Measurements from ENCODE around the gene LAMA5. TPM values are rescaled to one million over a fixed set of nuclear protein-coding genes. Genes with fewer than 3 reads are reported as not detected.

LAMA5 gene
- polyA plus RNA-seq, 1 of the 3 experiments (the other 2 are of a cell fraction), result 27.2 TPM

DNA sequence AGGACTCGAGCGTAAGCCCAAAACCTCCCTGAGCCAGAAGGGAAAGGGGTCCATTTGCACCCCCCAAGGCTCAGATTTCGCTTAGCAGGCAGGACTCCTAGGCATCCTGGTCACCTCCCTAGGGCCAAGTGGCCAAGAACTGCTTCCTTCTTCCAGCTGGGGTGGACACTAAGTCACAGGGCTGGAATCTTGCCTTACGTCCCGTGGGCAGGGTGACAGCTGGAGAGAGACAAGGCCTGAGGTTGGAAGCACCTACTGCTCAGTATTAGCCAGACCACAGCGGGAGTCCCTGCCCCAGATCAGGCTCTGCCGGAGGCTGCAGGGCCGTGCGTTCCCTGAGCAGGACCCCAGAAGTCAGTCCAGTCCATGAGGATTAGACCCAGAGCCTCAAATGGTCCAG is 19.7 kb downstream of the LAMA5 start:
- H3K4me3 ChIP-seq (ENCODE audit: low read depth in 2 of 2, low read length in 1 of 2), result no peak overlapping the region
- H3K27ac ChIP-seq (ENCODE audit: low read depth in 2 of 2, low read length in 1 of 2), result no peak overlapping the region
- no peaks in the 10 kb centered on the region for H4K20me1 ChIP-seq (ENCODE audit: insufficient read depth)
- H3K9me3 ChIP-seq, result no peaks in the 10 kb centered on the region
- H3K36me3 ChIP-seq (replicated peaks in 1 of 2; ENCODE audit: control insufficient read depth in 1 of 2, insufficient read depth in 2 of 2, low read length in 1 of 2), result peaks cover 11 to 46% of the 10 kb centered on the region in 2 experiments
- no peak overlapping the region for H3K4me2 ChIP-seq
- ChIA-PET POLR2A (no interaction called here), CTCF (interaction anchor here (2.2 kb wide), 1 partner anchor 34 kb away, joined by 11 read pairs; no protein-coding TSS in a partner anchor)
- no peaks in the 10 kb centered on the region for H3K9me2 ChIP-seq
- H3F3A ChIP-seq (replicated peaks; ENCODE audit: insufficient read depth), result no peaks in the 10 kb centered on the region
- DNase-seq, result no peak
- peaks cover 0 to 4% of the 10 kb centered on the region in 2 experiments; a peak in 1 of 4 replicates for H3K4me1 ChIP-seq (ENCODE audit: control insufficient read depth in 1 of 2, insufficient read depth in 2 of 2, low read depth in 1 of 2, low read length in 1 of 2)
- no peak overlapping the region for H3K9ac ChIP-seq
- no peak overlapping the region for H2AFZ ChIP-seq (ENCODE audit: low read depth)
- H3K79me2 ChIP-seq (ENCODE audit: insufficient read depth), result no peaks in the 10 kb centered on the region
- TF ChIP-seq SMC3 (IDR thresholded peaks at IDR 0.05; ENCODE audit: low read depth, low read length), result no peak
- no peak for TF ChIP-seq GATA2 (CRISPR knock-in tag; IDR thresholded peaks at IDR 0.05)
- TF ChIP-seq FOSL2 (IDR thresholded peaks at IDR 0.05; ENCODE audit: borderline replicate concordance, low read depth), result no peak
- TF ChIP-seq RCOR1 (IDR thresholded peaks at IDR 0.05; ENCODE audit: low read length), result no peak
- TF ChIP-seq MEF2A (IDR thresholded peaks at IDR 0.05; ENCODE audit: borderline replicate concordance, low read depth), result no peak
- TF ChIP-seq CHD2 (IDR thresholded peaks at IDR 0.05; ENCODE audit: low read length, partially characterized antibody), result no peak
- TF ChIP-seq FOXM1 (IDR thresholded peaks at IDR 0.05; ENCODE audit: low read depth), result no peak
- TF ChIP-seq, protein P1, sequence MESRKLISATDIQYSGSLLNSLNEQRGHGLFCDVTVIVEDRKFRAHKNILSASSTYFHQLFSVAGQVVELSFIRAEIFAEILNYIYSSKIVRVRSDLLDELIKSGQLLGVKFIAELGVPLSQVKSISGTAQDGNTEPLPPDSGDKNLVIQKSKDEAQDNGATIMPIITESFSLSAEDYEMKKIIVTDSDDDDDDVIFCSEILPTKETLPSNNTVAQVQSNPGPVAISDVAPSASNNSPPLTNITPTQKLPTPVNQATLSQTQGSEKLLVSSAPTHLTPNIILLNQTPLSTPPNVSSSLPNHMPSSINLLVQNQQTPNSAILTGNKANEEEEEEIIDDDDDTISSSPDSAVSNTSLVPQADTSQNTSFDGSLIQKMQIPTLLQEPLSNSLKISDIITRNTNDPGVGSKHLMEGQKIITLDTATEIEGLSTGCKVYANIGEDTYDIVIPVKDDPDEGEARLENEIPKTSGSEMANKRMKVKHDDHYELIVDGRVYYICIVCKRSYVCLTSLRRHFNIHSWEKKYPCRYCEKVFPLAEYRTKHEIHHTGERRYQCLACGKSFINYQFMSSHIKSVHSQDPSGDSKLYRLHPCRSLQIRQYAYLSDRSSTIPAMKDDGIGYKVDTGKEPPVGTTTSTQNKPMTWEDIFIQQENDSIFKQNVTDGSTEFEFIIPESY (IDR thresholded peaks at IDR 0.05; ENCODE audit: borderline replicate concordance, low read depth), result no peak
- TF ChIP-seq RAD21 (IDR thresholded peaks at IDR 0.05; ENCODE audit: low read length), result no peak
- TF ChIP-seq NFIC (IDR thresholded peaks at IDR 0.05; ENCODE audit: borderline replicate concordance), result no peak
- TF ChIP-seq, protein P2, sequence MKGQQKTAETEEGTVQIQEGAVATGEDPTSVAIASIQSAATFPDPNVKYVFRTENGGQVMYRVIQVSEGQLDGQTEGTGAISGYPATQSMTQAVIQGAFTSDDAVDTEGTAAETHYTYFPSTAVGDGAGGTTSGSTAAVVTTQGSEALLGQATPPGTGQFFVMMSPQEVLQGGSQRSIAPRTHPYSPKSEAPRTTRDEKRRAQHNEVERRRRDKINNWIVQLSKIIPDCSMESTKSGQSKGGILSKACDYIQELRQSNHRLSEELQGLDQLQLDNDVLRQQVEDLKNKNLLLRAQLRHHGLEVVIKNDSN (IDR thresholded peaks at IDR 0.05; ENCODE audit: borderline replicate concordance, low read depth), result no peak
- TF ChIP-seq RXRA (IDR thresholded peaks at IDR 0.05; ENCODE audit: borderline replicate concordance, low read depth), result no peak
- TF ChIP-seq, protein P3, sequence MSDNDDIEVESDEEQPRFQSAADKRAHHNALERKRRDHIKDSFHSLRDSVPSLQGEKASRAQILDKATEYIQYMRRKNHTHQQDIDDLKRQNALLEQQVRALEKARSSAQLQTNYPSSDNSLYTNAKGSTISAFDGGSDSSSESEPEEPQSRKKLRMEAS (IDR thresholded peaks at IDR 0.05; ENCODE audit: low read depth), result no peak
- TF ChIP-seq, protein P4, sequence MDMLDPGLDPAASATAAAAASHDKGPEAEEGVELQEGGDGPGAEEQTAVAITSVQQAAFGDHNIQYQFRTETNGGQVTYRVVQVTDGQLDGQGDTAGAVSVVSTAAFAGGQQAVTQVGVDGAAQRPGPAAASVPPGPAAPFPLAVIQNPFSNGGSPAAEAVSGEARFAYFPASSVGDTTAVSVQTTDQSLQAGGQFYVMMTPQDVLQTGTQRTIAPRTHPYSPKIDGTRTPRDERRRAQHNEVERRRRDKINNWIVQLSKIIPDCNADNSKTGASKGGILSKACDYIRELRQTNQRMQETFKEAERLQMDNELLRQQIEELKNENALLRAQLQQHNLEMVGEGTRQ (IDR thresholded peaks at IDR 0.05; ENCODE audit: borderline replicate concordance, low read depth, low read length), result no peak
- no peak for TF ChIP-seq TAF1 (IDR thresholded peaks at IDR 0.05; ENCODE audit: borderline replicate concordance, low read depth, low read length)
- TF ChIP-seq, protein P5, sequence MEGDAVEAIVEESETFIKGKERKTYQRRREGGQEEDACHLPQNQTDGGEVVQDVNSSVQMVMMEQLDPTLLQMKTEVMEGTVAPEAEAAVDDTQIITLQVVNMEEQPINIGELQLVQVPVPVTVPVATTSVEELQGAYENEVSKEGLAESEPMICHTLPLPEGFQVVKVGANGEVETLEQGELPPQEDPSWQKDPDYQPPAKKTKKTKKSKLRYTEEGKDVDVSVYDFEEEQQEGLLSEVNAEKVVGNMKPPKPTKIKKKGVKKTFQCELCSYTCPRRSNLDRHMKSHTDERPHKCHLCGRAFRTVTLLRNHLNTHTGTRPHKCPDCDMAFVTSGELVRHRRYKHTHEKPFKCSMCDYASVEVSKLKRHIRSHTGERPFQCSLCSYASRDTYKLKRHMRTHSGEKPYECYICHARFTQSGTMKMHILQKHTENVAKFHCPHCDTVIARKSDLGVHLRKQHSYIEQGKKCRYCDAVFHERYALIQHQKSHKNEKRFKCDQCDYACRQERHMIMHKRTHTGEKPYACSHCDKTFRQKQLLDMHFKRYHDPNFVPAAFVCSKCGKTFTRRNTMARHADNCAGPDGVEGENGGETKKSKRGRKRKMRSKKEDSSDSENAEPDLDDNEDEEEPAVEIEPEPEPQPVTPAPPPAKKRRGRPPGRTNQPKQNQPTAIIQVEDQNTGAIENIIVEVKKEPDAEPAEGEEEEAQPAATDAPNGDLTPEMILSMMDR (IDR thresholded peaks at IDR 0.05), result no peak
- TF ChIP-seq YY1 (IDR thresholded peaks at IDR 0.05; ENCODE audit: low read depth), result no peak
- no peaks in the 10 kb centered on the region for H3K27me3 ChIP-seq (ENCODE audit: insufficient read depth)
- 100% methylated on average over 3 of the region's 9 CpGs for WGBS (ENCODE audit: low lambda C conversion rate)
